Lung (tissue), 12 donors: Measurements from ENCODE around the gene MELTF. TPM values are rescaled to one million over a fixed set of nuclear protein-coding genes. Genes with fewer than 3 reads are reported as not detected.

Experiments
- ATAC-seq: fragments of 200-7000 bp; cut with Tn5 transposase; one replicate; pipeline ENCODE4 v1.9.1; 2020; ENCODE audit warnings: moderate number of reproducible peaks; ENCODE audit not compliant: insufficient read depth, low FRiP score
- DNase-seq, 3 donors: peaks; one replicate each; pipeline ENCODE4 v3.0.0-alpha.2; 2013 to 2017
- H3K27ac ChIP-seq, 2 donors: one replicate each; pipeline ENCODE4 v1.5.1; 2013; ENCODE audit warnings: mild to moderate bottlenecking in 2 of 2, moderate library complexity in 2 of 2, control low read depth in 1 of 2, inconsistent platforms in 1 of 2, low read depth in 1 of 2, low read length in 1 of 2
- H3K27me3 ChIP-seq, 3 donors: one replicate each; pipeline ENCODE4 v1.5.1; 2013; ENCODE audit warnings: low read length in 2 of 3; ENCODE audit not compliant: control insufficient read depth in 3 of 3, insufficient read depth in 3 of 3
- H3K36me3 ChIP-seq, 4 donors: one replicate each; pipeline ENCODE4 v1.5.1; 2013; ENCODE audit warnings: low read length in 4 of 4, mild to moderate bottlenecking in 1 of 4, moderate library complexity in 1 of 4; ENCODE audit not compliant: control insufficient read depth in 4 of 4, insufficient read depth in 4 of 4
- H3K4me1 ChIP-seq, 5 donors: one replicate each; pipeline ENCODE4 v1.5.1; 2013; ENCODE audit warnings: low read length in 5 of 5, mild to moderate bottlenecking in 2 of 5, moderate library complexity in 1 of 5; ENCODE audit not compliant: control insufficient read depth in 5 of 5, insufficient read depth in 5 of 5
- H3K4me3 ChIP-seq: one replicate; pipeline ENCODE4 v1.5.1; 2013; ENCODE audit warnings: mild to moderate bottlenecking, control low read depth, moderate library complexity
- H3K9ac ChIP-seq, 2 donors: one replicate each; pipeline ENCODE4 v1.5.1; 2013; ENCODE audit warnings: low read length in 2 of 2, control low read depth in 1 of 2; ENCODE audit not compliant: insufficient read depth in 1 of 2
- H3K9me3 ChIP-seq, 4 donors: one replicate each; pipeline ENCODE4 v1.5.1; 2013; ENCODE audit warnings: low read length in 3 of 4, mild to moderate bottlenecking in 1 of 4, moderate library complexity in 1 of 4; ENCODE audit not compliant: control insufficient read depth in 4 of 4, insufficient read depth in 3 of 4
- CTCF ChIP-seq: IDR thresholded peaks from 2 replicates; pipeline ENCODE4 v1.5.1; 2012; ENCODE audit warnings: mild to moderate bottlenecking; ENCODE audit errors: control extremely low read depth, extremely low read depth
- WGBS, 2 donors: extraction: QIAGEN DNeasy Blood & Tissue Kit; methylation state at CpG; one replicate each; pipeline ENCODE4 v1.1.7; 2013; 5-methylcytosine and 5-hydroxymethylcytosine counted together
- polyA plus RNA-seq, 2 donors: library from polyadenylated mRNA; stranded (reverse); fragments of 200-250 nt; gene quantifications; one replicate each; pipeline ENCODE4 v1.2.1, GENCODE V29; 2013
- total RNA-seq, 2 donors: library from RNA; depleted of rRNA in 1 of 2; stranded (reverse); fragments of >200 nt in 1 of 2; gene quantifications; one replicate each; pipeline ENCODE4 v1.2.1, GENCODE V29; 2014 to 2021
- donor health status: control.
- donor health status: control.
- donor health status: Bipolar disorder and iron deficiency.
- donor health status: healthy.
- donor health status: DM: yes; HTN: yes; CAD: no.

Gene MELTF
- total and polyA plus RNA-seq, 4 donors = 2.6 to 10.6 (median 3.9) TPM

DNA sequence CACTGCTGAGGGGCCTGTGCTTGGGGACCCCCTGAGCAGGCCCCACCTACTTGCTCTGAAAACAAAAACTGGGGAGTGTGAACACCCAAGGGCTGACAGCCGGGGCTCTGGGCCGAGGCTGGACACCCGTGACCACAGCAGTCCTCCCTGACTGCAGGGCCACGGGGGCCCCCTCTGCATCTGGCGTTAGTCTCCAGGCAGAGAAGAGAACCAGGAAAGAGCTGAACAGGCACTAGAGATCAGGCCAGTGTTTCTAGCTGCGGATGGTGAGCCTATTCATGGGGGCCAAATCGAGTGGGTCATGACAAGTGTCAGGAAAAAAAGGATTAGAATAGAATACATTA is 17.1 kb downstream of the MELTF start:
- DNase-seq (no peak), ATAC-seq (no peak)
- Histone ChIP-seq H3K36me3 (no peaks in the 10 kb centered on the region), H3K4me3 (no peak overlapping the region), H3K27ac (no peak overlapping the region), H3K9ac (no peak overlapping the region), H3K9me3 (no peaks in the 10 kb centered on the region), H3K4me1 (peaks cover 0 to 15% (median 0%) of the 10 kb centered on the region in 5 donors), H3K27me3 (no peaks in the 10 kb centered on the region)
- 80 to 94% methylated on average over 7 of the region's 7 CpGs for WGBS, 2 donors
- TF ChIP-seq CTCF = no peak

GRCh38 chr3:197011780-197012539 is 17.7 kb downstream of the MELTF start:
- Histone ChIP-seq H3K4me3 (no peak overlapping the region), H3K4me1 (peaks cover 0 to 15% (median 0%) of the 10 kb centered on the region in 5 donors), H3K9ac (no peak overlapping the region), H3K27me3 (no peaks in the 10 kb centered on the region), H3K9me3 (no peaks in the 10 kb centered on the region), H3K36me3 (no peaks in the 10 kb centered on the region), H3K27ac (no peak overlapping the region)
- no peak for TF ChIP-seq CTCF
- DNase-seq (peak; percentile 50 to 72 (median 57)), ATAC-seq (no peak)
- WGBS, 2 donors = 86 to 90% methylated on average over 25 of the region's 25 CpGs

- no peak overlapping the region for H3K27ac ChIP-seq
- H3K9ac ChIP-seq = no peak overlapping the region
- H3K27me3 ChIP-seq = no peaks in the 10 kb centered on the region
- TF ChIP-seq CTCF = no peak
- 79 to 83% methylated on average over 30 of the region's 30 CpGs for WGBS, 2 donors
- no peaks in the 10 kb centered on the region for H3K9me3 ChIP-seq
- no peak overlapping the region for H3K4me3 ChIP-seq
- DNase-seq (peak in 2 of 3 donors; percentile 37 to 44), ATAC-seq (no peak)
- peaks cover 0 to 15% (median 0%) of the 10 kb centered on the region in 5 donors for H3K4me1 ChIP-seq
- no peaks in the 10 kb centered on the region for H3K36me3 ChIP-seq
These were observed 18.9 kb downstream of the MELTF start for GRCh38 chr3:197010556-197011351.
